Fibroblast of gingiva (primary cell): Measurements from ENCODE around the gene WDR93.

Experiments used
- DNase-seq: peaks from one replicate; pipeline ENCODE4 v3.0.0-alpha.2; 2011; ENCODE audit warnings: low read depth

The WDR93 gene

GRCh38 chr15:89662893-89663626, 27.6 kb upstream of the WDR93 start:
- peak; percentile 92 for DNase-seq

GRCh38 chr15:89664441-89665350, 25.9 kb upstream of the WDR93 start:
- DNase-seq, result no peak

DNA sequence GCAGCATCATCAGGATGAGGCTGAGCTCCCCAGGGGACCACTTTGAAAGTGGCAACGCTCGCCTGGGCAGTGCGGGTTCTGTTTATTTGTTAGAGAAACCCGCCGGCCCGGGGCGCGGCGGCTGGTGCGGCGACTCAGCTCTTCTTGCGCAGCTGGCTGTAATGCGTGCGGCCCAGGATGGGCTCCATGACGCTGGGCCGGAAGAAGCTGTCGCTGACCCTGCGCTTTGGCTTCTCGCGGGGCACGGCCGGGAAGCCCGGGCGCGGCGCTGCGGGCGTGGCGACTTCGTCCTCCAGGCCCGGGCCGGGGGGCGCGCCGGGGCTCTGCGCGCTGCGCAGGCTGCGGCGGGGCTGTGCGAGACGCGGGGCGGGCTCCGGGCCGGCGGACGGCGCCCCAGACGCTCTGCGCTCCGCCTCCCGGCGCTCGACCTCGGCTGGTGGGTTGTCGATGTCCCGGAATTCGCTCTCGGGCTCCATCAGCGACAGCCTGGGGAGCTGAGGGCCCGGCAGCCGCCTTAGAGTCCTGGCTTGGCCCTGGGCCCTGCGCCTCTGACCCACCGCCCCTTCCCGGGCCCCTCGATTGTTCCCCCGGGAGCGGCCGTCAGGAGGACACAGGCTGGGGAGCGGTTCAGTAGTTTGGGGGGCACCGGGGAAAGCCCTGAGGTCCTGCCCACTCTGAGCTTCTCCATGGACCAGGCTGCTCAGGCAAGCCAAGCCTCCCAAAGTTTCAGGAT, 25.0 kb upstream of the WDR93 start:
- DNase-seq, result peak; percentile 65

DNA sequence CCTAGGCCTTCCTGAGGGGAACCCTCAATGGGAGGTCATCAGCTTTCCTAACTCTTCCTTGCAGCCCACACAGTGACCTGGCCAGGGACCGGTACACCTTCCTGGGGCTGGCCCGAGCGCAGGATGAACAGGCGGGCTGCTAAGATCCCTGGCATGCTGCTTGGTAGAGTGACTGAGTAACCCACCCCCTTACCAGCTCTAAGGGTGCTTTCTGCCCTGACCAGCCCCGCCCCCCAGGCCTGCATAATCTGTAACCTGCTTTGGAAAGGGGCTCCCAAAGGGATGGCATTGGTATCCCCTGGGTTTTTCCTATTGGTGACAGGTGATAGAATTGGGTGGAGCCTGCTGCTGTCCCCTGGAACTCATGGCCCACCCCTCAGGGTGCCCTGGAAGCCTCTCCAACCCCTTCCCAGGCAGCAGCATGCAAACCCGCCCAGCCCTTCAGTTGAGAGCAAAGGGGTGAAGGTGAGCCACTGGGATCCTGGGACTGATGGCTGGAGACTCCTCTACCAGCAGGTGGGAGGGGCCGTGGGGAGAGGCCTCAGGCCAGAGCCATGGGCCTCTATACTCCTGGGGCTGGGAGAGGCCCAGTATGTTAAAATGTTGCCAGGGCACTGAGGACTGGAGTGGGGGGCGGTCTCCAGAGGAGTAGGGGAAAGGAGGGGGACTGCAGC, 24.3 kb upstream of the WDR93 start:
- no peak for DNase-seq

- no peak for DNase-seq
Observed at GRCh38 chr15:89666858-89667705, 23.5 kb upstream of the WDR93 start.

DNA sequence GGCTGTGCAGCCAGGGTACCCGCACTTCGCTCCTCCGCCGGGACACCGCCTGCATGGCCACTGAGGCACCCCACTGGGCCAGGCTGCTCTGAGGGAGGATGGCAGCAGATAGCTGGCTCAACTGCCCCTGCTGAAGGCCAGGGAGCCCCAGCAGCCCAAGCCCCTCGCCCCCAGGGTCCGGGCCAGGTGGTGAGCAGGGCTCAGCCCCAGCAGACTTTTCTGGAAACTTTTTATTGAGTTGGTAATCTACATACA, 23.0 kb upstream of the WDR93 start:
- DNase-seq, result no peak

DNA sequence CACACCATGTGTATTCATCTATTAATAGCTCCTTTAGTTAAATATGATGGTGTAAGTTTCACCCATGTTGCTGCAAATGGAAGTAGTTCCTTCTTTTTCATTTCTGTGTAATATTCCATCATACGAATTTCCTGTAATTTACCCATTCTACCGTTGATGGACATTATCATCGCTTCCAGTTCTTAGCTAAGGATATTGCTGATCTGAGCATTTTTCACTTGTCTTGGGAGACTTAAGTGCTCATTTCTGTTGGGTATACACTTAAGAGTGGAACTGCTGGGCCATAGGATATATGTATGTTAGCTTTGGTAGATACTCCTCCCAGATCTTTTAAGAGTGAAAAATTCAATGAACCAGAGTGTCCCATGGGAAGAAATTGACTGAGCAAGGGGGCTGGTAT, 22.4 kb upstream of the WDR93 start:
- DNase-seq, result no peak

DNA sequence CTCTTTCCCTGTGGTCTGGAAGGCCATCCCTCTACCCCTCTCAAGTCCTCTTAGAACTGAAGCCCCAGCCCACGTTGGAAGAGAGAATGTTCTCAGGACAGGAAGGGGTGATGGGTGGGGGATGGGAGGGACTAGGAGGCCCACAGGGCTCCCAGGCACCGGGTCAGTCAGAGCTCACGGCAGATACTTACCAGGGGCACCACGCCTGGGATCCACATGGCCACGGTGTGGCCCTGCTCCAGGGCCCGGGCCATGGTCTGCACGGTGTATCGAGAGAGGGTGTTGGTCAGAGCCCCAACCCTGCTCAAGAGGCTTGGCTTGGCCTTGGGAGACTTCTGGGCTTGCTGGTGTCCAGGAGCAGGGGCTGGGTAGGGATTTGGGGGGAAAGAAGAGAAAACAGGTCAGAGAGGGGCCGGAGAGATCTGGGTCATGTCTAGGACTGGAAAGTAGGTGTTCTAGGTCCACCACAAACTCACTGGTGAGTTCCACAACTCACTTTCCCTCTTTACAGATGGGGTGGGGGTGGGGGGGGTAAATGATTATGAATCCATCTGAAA, 21.2 kb upstream of the WDR93 start:
- DNase-seq, result no peak

GRCh38 chr15:89669941-89670340, 20.7 kb upstream of the WDR93 start:
- no peak for DNase-seq

GRCh38 chr15:89670971-89671560, 19.5 kb upstream of the WDR93 start:
- no peak for DNase-seq

DNA sequence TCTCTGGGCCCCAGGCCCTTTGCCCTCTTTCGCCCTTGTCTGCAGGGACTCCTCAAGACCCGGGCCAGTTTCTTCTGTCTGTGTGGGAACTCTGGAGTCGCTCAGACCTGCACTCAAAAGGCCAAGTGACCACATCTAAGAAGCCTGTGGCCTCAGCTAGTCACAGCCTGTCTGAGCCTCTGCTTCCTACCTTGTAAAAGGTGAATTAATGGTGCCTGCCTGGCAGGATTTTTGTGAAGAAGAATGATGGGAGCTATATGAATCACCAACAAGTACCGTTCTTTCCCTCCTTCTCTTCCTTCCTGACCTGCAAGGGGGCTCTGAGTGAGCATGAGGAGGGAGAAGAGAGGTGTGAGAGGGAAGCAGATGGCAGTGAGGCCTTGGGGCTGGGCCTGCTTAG, 18.9 kb upstream of the WDR93 start:
- DNase-seq, result no peak

DNA sequence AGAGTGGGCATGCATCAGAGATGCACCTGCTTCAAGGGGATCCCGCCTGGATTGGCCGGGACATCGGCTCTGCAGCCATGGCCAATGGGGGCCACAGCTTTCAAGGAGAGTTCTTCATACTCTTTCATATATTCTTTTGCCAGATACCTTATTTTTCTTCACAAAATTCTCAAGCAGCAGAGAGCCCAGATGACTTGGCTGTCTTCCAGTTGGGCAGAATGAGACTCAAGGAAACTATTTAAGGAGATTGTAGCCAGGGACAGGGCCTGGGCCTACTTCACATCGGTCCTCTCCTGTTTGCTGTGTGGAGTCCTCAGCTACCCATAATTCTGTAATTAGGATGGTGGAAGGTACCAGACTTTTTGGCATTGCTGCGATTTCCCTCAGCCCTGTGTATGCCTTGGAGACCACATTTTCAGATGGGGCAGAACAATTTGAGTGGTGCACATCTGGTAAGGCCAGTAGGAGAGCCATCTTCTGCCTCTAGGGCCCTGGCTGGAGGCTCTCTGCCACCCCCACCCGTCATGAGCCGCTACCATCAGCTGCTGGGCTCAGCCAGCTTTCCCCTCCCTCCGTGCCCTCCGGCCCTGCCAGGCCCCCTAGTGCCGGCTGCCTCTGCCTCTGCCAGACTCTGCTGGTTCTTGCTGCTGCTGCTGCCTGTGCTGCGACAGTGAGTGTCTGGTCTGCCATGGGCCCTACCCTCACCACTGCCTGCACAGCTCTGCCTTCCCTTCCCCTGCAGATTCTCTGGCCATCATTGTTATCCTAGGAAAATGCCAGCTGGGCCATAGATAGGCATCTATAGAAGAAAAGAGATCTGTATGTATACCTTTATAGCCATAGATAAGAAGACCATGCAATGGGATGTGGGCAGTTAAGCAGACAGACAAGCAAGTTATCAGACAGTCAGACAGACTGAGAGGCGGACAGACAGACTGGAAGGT, 18.1 kb upstream of the WDR93 start:
- peak; percentile 50 for DNase-seq

DNA sequence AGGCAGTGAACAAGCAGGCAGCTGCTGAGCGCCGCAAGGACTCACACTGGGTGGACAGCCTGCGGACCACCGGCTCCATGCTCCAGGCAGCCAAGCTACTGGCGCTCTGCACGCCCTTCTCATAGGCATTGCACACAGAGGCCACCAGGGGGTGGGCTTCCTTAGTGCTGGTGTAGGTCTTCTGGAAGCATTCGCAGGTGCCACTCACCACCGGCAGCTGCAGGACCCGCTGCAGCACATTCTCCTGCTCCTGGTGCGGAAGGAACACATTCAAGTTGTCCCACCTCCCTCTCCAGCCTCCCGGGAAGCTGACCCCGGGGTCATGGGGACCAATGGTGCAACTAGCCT, 17.5 kb upstream of the WDR93 start:
- DNase-seq, result no peak

DNA sequence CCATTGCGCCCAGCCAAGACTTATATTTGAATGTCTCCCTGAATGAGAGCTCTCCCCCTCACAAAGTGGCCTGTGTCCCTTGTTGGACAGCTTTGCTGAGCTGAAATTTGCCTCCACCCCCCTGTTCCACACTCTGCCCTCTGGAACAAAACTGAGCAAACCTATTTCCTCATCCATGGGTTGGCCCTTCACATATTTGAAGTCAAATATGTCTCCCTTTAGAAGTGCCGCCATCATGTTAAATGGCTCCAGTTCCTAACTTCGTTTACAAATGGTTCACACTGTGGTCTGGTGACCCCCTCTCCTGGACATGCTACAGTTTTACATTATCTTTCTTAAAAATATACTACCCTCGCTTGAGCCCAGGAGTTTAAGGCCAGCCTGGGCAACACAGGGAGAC, 16.1 kb upstream of the WDR93 start:
- no peak for DNase-seq

- no peak for DNase-seq
Observed at GRCh38 chr15:89675606-89676005, 15.0 kb upstream of the WDR93 start.

DNA sequence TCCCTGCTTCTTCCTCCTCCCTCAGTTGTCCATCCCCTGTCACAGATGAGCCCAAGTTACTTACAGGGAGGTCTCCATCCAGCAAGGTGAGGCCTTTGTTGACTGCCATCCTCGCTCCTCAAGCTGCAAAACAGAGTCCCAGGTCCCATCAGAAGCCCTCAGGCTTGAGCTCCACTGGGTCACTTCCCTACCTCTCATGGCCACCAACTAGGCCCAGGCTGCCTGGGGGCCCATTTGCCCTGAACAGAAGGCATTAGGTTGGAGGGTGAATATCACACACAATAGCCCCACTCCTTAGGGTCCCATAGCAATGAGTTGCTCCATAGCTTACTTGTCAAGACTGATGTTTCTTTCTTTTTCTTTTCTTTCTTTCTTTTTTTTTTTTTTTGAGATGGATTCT, 13.2 kb upstream of the WDR93 start:
- DNase-seq, result no peak

DNA sequence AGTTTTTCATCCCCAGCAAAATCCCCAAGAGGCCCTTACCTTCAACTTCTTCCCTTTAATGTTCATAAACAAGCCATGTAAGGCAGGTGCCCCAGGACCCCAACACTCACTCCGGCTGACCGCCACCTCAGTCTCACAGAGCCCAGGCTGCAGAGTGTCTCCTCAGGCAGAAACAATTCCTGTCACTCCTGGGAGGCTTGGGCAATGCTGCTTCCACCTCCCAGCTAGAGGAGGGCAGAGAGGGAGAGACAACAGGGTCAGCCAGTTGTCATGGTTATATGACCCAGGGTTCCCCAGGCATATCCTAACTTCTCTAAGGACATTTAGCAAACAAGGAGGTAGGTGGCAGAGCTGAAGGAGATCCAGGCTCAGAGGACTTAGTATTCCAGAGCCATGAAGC, 11.4 kb upstream of the WDR93 start, which contains the start of gene PLIN1:
TSS of gene PLIN1 (minus strand) at position 156 of the 400 bp plus-strand sequence. CDS start 1,878 bp downstream, outside the sequence.
- no peak for DNase-seq

DNA sequence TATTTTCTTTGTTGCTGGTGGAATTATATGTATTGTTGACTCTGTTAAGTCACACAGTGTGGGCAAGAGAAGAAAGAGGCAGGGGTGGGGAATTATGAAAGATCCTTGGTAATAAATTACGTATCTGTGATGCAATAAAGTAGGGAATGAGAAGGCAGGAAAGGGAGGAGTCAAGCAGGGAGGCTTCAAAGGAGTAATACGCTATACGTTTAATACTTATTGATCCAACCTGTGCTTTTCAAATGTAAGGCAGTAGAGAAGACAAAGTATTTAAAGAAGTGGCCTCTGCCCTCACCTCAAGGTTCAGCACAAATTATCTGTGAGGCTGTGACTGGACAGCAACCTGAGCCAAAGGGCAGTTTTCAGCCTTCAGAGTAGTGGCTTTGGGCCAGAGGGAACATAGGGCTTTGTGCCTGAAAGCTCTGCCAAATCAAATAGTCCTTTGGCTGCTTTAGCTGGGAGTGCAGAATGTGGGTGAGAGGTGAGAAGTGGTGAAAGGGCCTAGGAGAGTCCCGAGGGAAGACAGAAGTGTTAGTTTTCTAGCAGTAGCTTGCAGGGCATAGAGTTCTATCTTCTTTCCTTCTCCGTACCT, 10.2 kb upstream of the WDR93 start:
- DNase-seq, result peak; percentile 95

DNA sequence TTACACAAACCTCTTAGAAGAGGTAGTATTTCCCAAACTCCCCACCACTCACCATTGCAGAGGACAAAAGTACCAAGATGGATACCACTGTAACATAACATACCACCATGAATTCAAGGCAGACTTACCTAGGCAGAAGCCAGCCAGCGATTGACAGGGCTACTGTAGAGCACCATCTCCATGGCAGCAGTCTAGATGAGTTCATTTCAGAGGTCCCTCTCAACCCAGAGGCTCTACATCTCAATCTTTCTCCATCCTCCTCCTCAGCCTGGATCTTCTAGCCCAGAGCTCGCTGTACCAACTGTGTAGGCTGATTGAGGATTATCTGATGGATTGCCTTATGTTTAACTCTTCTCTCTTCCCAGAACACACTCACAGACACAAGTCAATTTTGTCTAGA, 9.5 kb upstream of the WDR93 start:
- no peak for DNase-seq
